HG03095 (cell line): ENCODE results near the gene GSE1.

Experiments
- ATAC-seq: cut with Tn5 transposase; IDR thresholded peaks from one replicate; pipeline ENCODE4 v1.9.1; 2021; ENCODE audit warnings: moderate library complexity; ENCODE audit not compliant: unreplicated experiment

The GSE1 gene

DNA sequence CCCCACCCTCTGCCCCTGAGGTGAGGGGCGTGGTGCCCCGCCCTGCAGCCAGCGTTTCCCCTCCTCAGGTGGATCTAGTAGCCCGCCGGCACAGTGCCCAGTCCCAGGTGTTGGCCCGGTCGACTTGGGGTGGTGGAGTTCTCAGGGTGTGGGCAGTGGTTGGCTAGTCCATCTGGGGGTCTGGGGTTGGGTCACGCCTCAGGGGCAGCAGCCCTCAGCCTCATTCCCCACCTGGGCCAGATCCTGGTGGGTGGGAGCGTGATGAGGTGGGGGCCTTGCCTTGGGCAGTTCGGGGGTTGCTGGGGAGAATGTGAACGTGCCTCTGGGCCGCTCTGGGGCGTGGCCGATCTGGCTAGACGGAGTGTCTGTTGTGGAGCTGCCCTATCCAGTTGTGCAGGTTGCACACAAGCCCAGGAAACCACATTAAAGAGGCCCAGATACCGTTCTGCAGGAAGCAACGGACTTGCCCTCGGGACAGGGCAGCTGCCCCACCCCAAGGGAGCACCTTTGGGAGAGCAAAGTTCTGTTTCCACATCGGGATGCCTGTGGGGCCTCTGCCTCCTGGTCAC lies 32.0 kb downstream of the GSE1 start:
- ATAC-seq = no peak

DNA sequence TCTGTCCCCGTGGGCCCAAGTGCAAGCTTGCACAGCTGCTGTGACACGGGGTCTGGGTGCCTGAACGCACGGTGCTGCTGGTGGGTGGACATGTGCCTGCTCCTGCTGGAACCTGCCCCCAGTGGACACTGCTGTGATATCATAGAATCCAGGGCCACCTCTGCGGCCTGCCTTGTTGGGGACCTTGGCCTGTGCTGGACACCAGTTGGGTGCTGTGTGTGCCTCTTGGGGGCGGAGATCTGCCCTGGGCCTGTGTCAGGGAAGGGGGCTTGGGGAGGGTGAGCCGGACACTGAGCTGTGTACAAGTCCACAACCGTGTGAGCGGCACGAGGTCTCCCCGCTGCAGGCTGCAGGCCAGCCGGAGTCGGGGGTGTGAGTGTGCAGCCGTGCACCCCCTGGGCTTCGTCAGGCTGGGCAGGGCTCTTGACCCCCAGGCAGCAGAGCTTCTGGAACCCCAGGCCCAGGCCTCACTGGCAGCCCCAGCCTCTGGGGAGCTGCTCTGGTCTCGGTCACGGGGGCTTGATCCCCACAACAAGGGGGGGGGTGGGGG lies 33.3 kb downstream of the GSE1 start:
- no peak for ATAC-seq

DNA sequence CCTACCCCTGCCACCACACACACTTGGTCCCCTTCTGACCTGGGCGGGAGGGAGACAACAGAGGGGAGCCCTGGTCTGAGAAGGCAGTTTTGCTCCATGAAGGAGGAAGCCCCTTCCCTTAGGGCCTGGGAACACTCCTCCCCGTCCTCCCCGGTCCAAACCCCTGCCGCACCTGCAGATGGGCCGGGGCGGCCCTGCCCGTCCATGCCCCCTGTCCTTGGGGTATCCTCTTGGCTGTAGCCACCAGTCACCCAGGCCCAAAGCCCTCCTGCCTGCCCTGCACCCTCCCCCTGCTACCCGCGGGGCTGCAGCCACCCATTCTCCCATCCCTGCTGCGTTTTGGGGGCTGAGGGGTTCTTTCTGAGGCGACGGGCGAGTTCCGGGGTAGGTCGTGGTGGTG lies 33.9 kb downstream of the GSE1 start:
- no peak for ATAC-seq

DNA sequence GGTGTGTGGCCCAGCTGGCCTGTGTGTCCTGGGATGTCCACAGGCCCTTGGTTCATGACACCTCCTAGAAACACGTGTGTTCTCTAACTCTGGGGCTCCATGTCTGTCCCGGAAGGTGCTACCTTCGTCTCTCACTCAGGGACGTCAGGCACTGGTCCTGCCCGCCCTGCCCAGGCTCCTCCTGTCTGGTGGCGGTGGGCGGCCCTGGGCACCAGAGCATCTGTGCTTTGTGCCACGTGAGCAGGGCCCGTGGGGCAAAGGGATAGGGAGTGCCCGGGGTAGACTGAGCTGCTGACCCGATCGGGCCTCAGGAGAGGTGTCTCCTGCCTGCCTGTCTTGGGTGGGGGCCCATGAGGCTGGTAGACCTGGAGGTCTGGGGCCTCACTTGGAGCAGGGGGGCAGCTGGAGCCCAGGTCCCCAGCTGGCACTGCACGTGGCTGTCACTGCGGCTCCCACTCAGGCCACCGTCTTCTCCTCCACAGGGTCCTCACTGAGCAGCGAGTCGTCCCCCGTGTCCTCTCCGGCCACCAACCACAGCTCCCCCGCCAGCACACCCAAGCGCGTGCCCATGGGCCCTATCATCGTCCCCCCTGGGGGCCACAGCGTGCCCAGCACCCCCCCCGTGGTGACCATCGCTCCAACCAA lies 35.1 kb downstream of the GSE1 start:
- ATAC-seq = no peak

DNA sequence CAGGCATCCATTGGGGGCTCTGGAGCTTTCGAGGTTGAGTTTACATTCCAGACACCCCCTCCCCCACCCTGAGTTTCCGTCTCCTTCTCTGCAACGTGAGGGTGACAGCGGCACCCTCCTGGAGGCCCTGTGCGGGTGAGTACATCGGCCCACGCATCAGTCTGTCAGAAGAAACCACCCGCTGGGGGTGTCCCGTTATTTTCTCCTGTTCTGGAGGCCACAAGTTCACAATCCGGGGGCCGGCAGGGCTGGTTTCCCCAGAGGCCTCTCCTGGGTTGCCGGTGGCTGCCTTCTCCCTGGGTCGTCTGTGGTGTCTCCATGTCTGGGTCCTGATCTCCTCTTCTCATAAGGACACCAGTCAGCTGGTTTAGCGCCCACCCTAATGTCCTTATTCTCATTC lies 35.7 kb downstream of the GSE1 start:
- ATAC-seq = no peak

DNA sequence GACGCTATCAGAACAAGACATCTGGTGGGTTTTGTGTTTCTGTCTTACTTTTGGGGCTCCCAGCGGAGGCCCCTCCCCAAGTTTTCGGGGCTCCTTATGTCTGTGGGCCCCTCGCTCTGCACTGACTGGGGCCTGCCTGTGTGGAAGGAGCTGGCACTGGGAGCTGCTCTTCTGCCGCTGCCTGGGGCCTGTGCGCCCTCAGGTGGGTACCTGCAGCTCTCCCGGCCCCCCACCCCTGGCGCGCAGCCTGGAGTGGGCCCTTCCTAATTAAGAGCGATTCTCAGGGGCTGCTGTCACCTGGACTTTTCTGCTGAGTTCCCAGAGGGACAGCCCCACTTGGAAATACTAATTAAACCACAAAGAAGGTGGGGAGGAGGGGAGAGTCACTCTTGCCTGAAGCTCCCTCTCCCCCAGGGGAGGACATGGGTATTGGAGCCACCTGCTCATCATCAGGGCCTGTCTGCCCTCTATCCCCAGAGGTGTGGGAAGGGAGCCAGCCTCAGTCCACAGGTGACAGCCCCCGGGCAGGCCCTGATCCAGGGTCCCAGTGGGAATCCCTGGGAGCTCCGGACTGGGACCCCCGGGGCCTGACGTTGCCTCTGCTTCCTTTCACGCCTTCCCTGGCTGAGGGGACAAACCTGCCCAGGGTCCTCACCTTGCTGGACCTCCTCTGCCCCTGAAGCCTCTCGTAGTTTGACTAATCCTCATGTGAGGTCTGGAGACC lies 36.5 kb downstream of the GSE1 start:
- ATAC-seq = no peak

DNA sequence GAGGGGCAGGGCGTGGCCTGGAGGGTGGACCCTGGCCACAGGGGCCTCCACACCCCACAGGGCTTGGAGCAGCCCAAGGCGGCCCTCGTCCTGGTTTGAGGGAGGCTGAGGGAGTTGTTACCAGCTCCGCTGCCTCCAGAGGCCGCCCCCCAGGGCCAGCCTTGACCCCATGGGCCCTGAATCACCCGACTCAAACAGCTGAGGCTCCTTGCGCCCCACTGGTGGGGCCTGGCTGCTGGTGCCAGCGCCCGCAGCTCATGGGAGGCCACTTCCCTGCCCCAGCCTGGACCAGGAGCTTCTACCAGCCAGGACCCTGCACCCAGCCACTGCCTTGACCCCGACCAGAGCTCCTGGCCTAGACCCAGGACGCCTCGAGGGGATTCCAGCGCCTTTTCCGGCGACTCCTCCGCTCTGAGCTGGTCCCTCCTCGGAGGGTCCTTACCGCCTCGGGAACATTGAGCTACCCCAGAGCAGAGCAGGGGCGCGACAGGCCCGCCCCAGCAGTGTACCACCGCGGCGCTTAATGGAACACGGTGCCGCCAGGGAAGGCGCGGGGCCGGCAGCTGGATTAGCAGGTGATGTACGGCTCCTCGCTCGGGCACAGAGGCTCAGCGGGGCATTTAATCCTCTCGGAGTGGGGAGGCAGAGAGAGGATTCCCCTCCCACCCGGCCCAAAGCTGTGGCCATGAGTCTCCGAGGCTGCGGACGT lies 37.2 kb downstream of the GSE1 start:
- ATAC-seq = no peak

DNA sequence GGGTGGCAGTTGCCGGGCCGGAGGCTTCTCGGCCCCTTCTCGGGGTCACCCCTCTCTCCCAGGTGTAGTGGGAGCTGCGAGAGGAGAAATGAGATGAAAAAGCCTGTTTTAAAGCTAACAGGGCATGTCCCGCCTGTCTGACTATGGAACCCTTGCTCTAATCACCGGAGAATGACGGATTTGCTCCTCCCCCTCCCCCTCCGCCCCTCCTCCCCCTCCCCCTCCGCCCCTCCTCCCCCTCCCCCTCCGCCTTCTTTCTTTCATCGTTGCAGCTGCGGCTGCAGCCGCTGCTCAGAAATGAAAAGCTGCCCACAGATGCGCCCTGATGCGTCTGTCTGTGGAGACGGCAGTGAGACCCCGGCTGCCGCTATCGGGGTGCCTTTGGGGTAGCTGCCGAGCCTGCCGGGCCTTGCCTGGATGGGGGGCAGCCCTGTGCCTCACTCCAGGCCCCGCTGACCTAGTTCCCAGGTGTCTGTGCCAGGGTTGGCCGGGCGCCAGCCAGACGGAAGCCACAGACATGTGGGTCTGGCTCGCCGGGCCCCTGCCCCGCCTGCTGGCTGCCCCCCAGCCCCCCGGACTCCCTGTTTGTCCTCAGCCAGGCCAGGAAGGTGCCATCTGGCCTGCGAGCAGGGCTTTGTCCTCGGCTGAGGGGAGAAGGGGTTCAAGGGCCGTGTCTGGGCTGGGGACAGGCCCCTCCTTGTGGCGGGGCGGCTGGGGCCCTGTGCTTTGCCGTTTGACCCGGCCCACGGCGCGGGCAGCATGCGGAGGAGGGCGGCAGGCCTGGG lies 37.9 kb downstream of the GSE1 start:
- no peak for ATAC-seq

DNA sequence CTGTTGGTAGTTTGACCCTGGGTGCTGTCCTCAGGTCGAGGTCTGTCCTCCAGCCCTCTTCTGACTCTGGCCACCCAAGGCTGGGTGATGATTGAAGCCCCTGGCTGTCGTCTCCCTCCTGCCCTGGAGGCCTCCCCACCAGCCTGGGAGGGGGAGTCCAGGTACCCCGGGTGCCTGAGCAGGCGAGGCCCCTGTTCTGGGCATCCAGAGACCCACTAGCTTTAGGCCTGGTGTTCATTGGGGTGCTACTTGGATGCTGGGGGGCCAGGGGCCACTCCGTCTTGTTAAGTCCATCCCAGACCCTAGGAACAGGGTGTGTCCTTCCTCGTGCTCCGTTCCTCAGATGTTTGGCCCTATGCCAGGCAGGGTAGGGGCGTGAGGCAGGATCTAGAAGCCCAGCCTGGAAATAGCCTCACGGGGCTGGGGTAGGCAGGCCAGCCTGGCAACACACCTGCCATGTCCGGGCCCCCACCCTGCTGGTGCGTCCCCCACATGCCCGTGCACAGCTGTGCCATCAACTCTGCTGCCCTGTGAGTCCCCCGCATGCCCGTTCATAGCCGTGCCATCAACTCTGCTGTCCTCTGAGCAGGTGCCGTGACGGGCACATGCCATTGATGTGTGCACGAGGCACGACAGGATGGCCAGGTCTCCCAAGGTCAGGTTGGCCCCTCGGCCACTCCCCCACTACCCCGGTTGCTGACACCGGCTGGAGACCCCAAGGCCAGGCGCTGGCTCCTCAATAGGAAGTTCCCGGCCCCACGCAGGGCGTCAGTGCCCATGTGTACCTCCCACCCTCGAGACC lies 38.7 kb downstream of the GSE1 start:
- ATAC-seq = no peak

DNA sequence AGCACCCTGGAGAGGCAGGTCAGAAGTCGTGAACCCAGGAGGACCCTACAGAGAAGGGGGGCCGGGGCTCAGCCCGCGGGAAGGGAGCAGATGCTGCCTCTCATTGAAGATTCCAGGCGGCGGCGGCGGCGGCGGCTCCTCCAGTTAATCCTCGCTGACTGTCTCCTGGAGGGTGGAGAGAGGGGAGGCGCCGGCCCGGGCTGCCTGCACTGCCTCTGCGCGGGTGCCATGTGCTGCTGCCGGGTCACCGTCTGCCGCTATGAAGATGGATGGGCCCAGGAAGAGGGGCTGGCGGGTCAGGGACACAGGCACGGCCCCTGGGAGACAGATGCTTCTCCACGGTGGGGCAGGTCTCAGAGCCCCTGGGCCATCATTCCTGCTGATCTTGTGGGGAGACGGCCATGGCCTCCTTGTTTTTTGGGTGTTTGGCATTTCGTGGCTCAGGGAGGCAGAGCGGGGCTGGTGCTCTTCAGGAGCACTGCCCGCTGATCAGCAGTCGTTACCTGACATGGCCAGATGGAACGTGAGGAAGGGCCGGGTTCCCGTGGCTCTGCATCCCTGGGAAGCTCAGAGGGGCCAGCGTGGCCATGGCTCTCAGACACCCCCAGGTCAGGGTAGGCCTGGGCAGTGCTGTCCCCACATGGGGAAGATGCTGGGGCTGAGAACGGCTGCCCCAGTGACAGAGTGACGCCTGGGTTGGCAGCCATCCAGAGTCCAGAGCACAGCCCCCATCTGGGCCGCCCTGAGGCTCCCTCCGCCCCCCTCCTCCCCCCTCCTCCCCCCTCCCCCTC lies 39.5 kb downstream of the GSE1 start:
- ATAC-seq = no peak

DNA sequence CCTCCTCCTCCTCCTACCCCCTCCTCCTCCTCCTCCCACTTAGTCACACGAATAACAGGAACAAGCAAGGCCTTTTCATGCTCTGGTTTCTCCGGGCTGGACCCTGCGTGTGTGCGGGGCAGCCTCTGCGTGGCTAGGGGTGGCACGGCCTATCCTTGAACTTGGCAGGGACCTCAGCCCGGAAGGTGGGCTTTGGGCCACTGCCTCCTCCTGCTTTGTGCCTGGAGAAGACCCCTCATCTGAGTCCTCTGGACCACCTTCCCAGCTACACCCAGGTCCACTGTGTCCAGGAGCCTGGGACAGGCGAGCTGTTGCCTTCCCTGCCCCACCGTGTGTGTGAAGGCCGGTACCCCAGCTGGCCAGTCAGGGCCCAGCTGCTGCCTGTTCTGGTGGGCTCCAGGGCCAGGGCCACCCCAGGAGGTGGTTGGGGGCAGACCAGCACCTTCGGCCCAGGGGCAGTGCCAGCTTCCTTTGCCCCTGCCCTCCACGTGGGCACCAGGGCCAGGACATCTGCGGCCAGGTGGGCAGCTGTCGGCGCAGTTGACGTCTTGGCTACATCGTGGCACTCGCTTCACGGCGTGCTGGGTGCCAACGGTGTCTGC lies 40.3 kb downstream of the GSE1 start:
- ATAC-seq = no peak

DNA sequence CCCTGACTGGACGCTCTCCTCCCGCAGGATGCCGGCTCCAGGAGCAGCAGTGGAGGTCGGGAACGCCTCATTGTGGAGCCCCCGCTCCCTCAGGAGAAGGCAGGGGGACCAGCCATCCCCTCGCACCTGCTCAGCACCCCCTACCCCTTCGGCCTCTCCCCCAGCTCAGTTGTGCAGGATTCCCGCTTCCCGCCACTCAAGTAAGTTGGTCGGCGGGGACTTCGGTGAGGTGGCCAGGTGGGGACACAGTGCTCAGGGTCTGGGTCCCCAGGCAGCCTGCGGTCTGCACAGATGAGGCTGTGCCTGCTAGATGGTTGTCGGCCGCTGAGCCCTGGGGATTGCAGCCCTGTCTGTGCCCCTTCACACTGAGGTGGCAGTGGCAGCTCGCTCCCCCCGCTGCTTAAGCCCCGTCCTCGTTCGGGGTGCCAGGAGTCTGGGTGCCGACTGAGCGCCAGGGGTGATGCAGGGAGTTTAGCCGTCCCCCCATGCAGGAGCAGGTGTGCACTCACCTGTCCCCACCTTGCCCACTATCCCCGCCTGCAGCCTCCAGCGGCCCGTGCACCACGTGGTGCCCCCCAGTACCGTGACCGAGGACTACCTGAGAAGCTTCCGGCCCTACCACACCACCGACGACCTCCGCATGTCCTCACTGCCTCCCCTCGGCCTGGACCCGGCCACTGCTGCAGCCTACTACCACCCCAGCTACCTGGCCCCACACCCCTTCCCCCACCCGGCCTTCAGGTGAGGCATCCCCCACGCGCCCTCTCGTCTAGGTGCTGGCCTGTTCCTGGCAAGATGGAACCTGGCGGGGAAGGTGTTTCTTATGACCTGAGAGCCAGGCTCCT lies 41.4 kb downstream of the GSE1 start:
- no peak for ATAC-seq

DNA sequence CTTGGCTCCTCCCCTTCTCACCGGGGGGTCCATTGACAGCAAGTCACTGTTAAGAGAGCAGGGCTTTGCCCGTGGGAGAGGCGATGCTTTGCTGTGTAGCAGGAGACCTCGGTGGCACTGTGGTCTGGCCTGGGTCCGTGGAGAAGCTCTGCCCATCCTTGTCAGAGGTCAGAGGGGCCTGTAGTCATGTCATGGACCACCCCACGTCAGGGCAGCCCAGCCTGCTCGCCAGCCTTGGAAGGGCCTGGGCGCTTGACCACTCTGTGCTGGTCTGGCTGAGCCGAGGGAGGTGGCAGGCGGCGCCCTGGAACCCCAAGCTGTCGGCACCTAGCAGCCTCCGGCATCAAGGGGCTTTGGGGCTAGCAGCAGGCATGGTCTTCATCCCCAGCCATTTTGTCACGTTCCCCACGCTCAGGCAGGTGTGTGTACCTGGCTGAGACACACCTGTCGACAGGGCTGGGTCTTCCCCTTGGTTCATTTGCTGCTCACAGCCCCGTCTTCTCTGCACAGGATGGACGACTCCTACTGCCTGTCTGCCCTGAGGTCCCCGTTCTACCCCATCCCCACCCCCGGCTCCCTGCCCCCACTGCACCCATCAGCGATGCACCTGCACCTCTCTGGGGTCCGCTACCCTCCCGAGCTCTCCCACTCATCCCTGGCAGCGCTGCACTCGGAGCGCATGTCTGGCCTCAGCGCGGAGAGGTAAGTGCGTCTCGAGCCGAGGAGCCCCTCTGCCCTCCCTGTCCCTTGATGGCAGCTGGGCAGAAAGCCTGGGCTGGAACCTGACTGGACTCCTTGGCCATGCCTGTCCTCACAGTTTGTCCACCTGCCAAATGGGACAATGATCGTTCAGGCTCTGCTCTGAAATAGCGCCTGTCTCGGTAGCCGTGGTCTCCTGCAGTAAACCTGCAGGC lies 42.4 kb downstream of the GSE1 start:
- ATAC-seq = no peak

DNA sequence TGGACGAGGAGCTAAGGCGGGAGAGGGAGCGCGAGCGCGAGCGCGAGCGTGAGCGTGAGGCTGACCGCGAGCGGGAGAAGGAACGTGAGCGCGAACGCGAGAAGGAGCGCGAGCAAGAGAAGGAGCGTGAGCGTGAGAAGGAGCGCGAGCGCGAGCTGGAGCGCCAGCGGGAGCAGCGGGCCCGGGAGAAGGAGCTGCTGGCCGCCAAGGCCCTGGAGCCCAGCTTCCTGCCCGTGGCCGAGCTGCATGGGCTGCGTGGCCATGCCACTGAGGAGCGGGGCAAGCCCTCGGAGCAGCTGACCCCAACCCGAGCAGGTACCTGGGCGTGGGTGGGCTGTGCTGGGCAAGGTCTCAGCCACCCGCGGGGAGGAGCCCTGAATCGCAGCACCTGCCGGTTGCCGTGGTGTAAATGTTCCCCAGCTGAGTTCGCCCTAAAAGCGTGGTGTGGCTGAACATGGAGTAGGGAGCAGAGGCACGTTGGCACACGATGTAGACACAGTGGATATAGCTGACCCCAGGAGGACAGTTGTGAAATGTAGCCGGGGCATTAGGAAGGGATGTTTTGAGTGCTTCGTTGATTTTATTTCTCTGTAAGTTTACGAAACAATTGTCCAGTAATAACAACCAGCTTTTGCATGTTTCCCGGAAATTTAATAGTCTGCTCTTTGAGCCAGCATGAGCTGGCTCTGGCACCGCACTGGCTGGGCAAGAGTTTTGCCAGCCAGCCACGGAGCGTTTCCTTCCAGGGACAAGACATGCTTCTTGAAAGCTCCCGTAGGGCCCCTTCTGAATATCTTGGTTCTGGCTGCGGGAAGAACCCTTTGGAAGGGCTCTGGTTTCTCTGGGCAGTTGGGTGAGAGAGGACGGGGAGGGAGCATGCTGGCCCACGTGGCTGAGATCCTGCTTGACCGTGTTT lies 43.5 kb downstream of the GSE1 start:
- ATAC-seq = no peak

DNA sequence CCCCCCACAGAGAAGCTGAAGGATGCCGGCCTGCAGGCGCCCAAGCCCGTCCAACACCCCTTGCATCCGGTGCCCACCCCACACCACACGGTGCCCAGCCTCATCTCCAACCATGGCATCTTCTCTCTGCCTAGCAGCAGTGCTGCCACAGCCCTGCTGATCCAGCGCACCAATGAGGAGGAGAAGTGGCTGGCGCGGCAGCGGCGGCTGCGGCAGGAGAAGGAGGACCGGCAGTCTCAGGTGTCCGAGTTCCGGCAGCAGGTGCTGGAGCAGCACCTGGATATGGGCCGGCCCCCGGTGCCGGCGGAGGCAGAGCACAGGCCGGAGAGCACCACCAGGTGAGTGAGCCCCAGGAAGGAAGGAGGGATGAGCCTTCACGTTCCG lies 44.1 kb downstream of the GSE1 start:
- ATAC-seq = no peak

DNA sequence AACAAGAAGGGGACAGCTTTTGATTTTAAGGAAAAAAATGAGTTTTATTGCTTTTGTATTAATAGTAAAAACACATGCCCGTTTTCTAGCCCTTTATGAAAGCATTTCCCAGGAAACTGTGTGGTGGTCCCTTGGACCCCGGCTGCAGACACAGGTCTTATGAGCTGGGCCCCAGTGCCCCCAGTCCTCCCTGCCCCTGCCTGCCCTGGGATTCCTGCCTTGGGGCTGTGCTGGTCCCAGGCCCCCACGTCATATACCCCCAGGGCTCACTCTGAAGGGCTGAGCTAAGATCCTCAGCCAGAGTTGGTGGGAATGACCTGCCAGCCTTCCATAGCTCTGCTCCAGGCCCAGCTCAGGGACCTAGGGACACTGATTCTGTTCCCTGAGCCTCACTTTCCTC lies 44.9 kb downstream of the GSE1 start:
- no peak for ATAC-seq
